ENCODE results near the gene PARP14. TPM values are rescaled to one million over a fixed set of nuclear protein-coding genes. Genes with fewer than 3 reads are reported as not detected.
"Not testable (repeated sequence)": the region's sequence is repeated elsewhere in the genome, so short reads cannot be mapped to it uniquely, and the experiment has no call there.

The PARP14 gene
- 100 to 1,000 TPM; 128 to 129 TPM for total RNA-seq

- peak within 1 kb of the TSS; percentile 96 for H3K27ac Mint-ChIP-seq
- peaks cover 29% of the 10 kb centered on the region for H3K36me3 Mint-ChIP-seq
- POLR2A ChIA-PET, result interaction anchor here (0.6 to 5.3 kb wide), 15 partner anchors 12 to 297 kb away, joined by 3 to 160 read pairs (median 5); partner anchors contain the start of genes DTX3L, FAM162A, KPNA1 and PARP15
These were observed at the start of gene PARP14 for GRCh38 chr3:122680475-122681283. PARP14 (plus strand) TSS chr3:122680839; CDS start chr3:122680884, 45 bp downstream.

GRCh38 chr3:122635789-122636188, 44.9 kb upstream of the PARP14 start:
- POLR2A ChIA-PET, result no interaction called here
- Mint-ChIP-seq H3K27me3 (no peaks in the 10 kb centered on the region), H3K4me3 (no peak overlapping the region), H3K36me3 (peaks cover 56% of the 10 kb centered on the region), H3K9me3 (peaks cover 1% of the 10 kb centered on the region), H3K4me1 (peaks cover 5% of the 10 kb centered on the region), H3K27ac (no peak overlapping the region)
- DNase-seq (no peak), ATAC-seq (ENCODE audit: low read depth) (no peak)

More at GRCh38 chr3:122680475-122681283, at the start of gene PARP14:
- no peaks in the 10 kb centered on the region for H3K9me3 Mint-ChIP-seq
- peak; percentile 76 for DNase-seq
- ATAC-seq (ENCODE audit: low read depth), result peak; percentile 72
- peaks cover 49% of the 10 kb centered on the region for H3K4me1 Mint-ChIP-seq
- peak within 1 kb of the TSS; percentile 96 for H3K4me3 Mint-ChIP-seq
- no peaks in the 10 kb centered on the region for H3K27me3 Mint-ChIP-seq

GRCh38 chr3:122636697-122637096, 43.9 kb upstream of the PARP14 start:
- peaks cover 55% of the 10 kb centered on the region for H3K36me3 Mint-ChIP-seq
- POLR2A ChIA-PET, result no interaction called here

GRCh38 chr3:122640437-122640999, 40.1 kb upstream of the PARP14 start:
- Mint-ChIP-seq H3K27ac (no peak overlapping the region), H3K27me3 (no peaks in the 10 kb centered on the region), H3K4me3 (no peak overlapping the region), H3K9me3 (peaks cover 1% of the 10 kb centered on the region), H3K36me3 (peaks cover 43% of the 10 kb centered on the region), H3K4me1 (peaks cover 21% of the 10 kb centered on the region)
- POLR2A ChIA-PET, result interaction anchor here (1.2 kb wide), 1 partner anchor 76 kb away, joined by 3 read pairs; the partner anchor contains the start of gene DTX3L
- ATAC-seq (ENCODE audit: low read depth), result no peak
- no peak for DNase-seq

More at GRCh38 chr3:122636697-122637096, 43.9 kb upstream of the PARP14 start:
- Mint-ChIP-seq H3K27ac (no peak overlapping the region), H3K27me3 (no peaks in the 10 kb centered on the region), H3K9me3 (peaks cover 1% of the 10 kb centered on the region), H3K4me3 (no peak overlapping the region), H3K4me1 (peaks cover 5% of the 10 kb centered on the region)
- ATAC-seq (ENCODE audit: low read depth), result no peak
- no peak for DNase-seq

- DNase-seq (no peak), ATAC-seq (ENCODE audit: low read depth) (peak; percentile 92)
- H3K9me3 Mint-ChIP-seq, result peaks cover 1% of the 10 kb centered on the region
- peaks cover 29% of the 10 kb centered on the region for H3K36me3 Mint-ChIP-seq
- peak overlapping the region; percentile 83 for H3K27ac Mint-ChIP-seq
- peaks cover 12% of the 10 kb centered on the region for H3K27me3 Mint-ChIP-seq
- H3K4me3 Mint-ChIP-seq, result peak overlapping the region; percentile 70
- POLR2A ChIA-PET, result interaction anchor here (0.7 to 1.4 kb wide), 3 partner anchors 18 to 79 kb away, joined by 3 to 4 read pairs (median 3); partner anchors contain the start of genes DTX3L and PARP9
- H3K4me1 Mint-ChIP-seq, result peaks cover 29% of the 10 kb centered on the region
These were observed 37.7 kb upstream of the PARP14 start for GRCh38 chr3:122642935-122643334.

GRCh38 chr3:122646146-122646988, 34.3 kb upstream of the PARP14 start:
- Mint-ChIP-seq H3K27ac (no peak overlapping the region), H3K36me3 (peaks cover 9% of the 10 kb centered on the region), H3K4me3 (no peak overlapping the region), H3K27me3 (peaks cover 21% of the 10 kb centered on the region), H3K4me1 (peaks cover 29% of the 10 kb centered on the region), H3K9me3 (no peaks in the 10 kb centered on the region)
- POLR2A ChIA-PET, result no interaction called here
- no peak for DNase-seq
- ATAC-seq (ENCODE audit: low read depth), result no peak

- POLR2A ChIA-PET; H3K27ac Mint-ChIP-seq; H3K36me3 Mint-ChIP-seq; H3K9me3 Mint-ChIP-seq; DNase-seq; ATAC-seq (ENCODE audit: low read depth); H3K4me1 Mint-ChIP-seq; H3K4me3 Mint-ChIP-seq: not testable (repeated sequence)
- peaks cover 41% of the 10 kb centered on the region for H3K27me3 Mint-ChIP-seq
These were observed 29.3 kb upstream of the PARP14 start for GRCh38 chr3:122651233-122651907.

GRCh38 chr3:122651962-122652361, 28.7 kb upstream of the PARP14 start:
- H3K9me3 Mint-ChIP-seq; ATAC-seq (ENCODE audit: low read depth); H3K4me3 Mint-ChIP-seq; POLR2A ChIA-PET; H3K36me3 Mint-ChIP-seq; H3K4me1 Mint-ChIP-seq; DNase-seq; H3K27ac Mint-ChIP-seq: not testable (repeated sequence)
- peaks cover 42% of the 10 kb centered on the region for H3K27me3 Mint-ChIP-seq

- ATAC-seq (ENCODE audit: low read depth); DNase-seq; H3K36me3 Mint-ChIP-seq; POLR2A ChIA-PET; H3K4me3 Mint-ChIP-seq; H3K4me1 Mint-ChIP-seq; H3K27ac Mint-ChIP-seq; H3K9me3 Mint-ChIP-seq: not testable (repeated sequence)
- peaks cover 41% of the 10 kb centered on the region for H3K27me3 Mint-ChIP-seq
These were observed 22.3 kb upstream of the PARP14 start for GRCh38 chr3:122658336-122658735.

- POLR2A ChIA-PET, result interaction anchor here (0.7 to 1.5 kb wide), 2 partner anchors 9 to 98 kb away, joined by 3 to 5 read pairs; no protein-coding TSS in a partner anchor
- Mint-ChIP-seq H3K4me1 (peaks cover 5% of the 10 kb centered on the region), H3K27ac (no peak overlapping the region)
These were observed 20.2 kb upstream of the PARP14 start for GRCh38 chr3:122660297-122660974.

GRCh38 chr3:122661633-122662032, 19.0 kb upstream of the PARP14 start:
- H3K27ac Mint-ChIP-seq, result no peak overlapping the region
- POLR2A ChIA-PET, result interaction anchor here (1.5 kb wide), 1 partner anchor 99 kb away, joined by 5 read pairs; no protein-coding TSS in a partner anchor
- H3K36me3 Mint-ChIP-seq, result peaks cover 1% of the 10 kb centered on the region
- ATAC-seq (ENCODE audit: low read depth), result no peak
- H3K9me3 Mint-ChIP-seq, result peaks cover 4% of the 10 kb centered on the region
- no peak overlapping the region for H3K4me3 Mint-ChIP-seq
- H3K4me1 Mint-ChIP-seq, result peaks cover 5% of the 10 kb centered on the region
- H3K27me3 Mint-ChIP-seq, result peaks cover 34% of the 10 kb centered on the region
- no peak for DNase-seq

More at GRCh38 chr3:122660297-122660974, 20.2 kb upstream of the PARP14 start:
- Mint-ChIP-seq H3K9me3 (peaks cover 4% of the 10 kb centered on the region), H3K27me3 (peaks cover 34% of the 10 kb centered on the region), H3K36me3 (peaks cover 1% of the 10 kb centered on the region), H3K4me3 (no peak overlapping the region)
- DNase-seq (no peak), ATAC-seq (ENCODE audit: low read depth) (peak; percentile 26)

- H3K27ac Mint-ChIP-seq, result no peak overlapping the region
- H3K9me3 Mint-ChIP-seq, result peaks cover 4% of the 10 kb centered on the region
- H3K27me3 Mint-ChIP-seq, result peaks cover 30% of the 10 kb centered on the region
- DNase-seq (no peak), ATAC-seq (ENCODE audit: low read depth) (no peak)
- POLR2A ChIA-PET, result interaction anchor here (0.6 kb wide), 1 partner anchor 1134 kb away, joined by 7 read pairs; no protein-coding TSS in a partner anchor
- no peak overlapping the region for H3K4me3 Mint-ChIP-seq
- no peaks in the 10 kb centered on the region for H3K36me3 Mint-ChIP-seq
- peaks cover 5% of the 10 kb centered on the region for H3K4me1 Mint-ChIP-seq
These were observed 18.1 kb upstream of the PARP14 start for GRCh38 chr3:122662505-122662904.
